HFFc6 (cell line): ENCODE data around the gene UBR4. TPM values are rescaled to one million over a fixed set of nuclear protein-coding genes. Genes with fewer than 3 reads are reported as not detected.

Source experiments
- DNase-seq: peaks from one replicate; pipeline ENCODE4 v3.0.0-alpha.2; 2018
- H3K27ac Mint-ChIP-seq: 2 replicates; pipeline ENCODE4 v1.8.0; 2020; ENCODE audit warnings: mild to moderate bottlenecking, mixed read lengths
- H3K27me3 Mint-ChIP-seq: 2 replicates; pipeline ENCODE4 v1.8.0; 2021; ENCODE audit warnings: mild to moderate bottlenecking, moderate library complexity, mixed read lengths; ENCODE audit not compliant: insufficient read depth
- H3K36me3 Mint-ChIP-seq: 2 replicates; pipeline ENCODE4 v1.8.0; 2021; ENCODE audit warnings: low read depth, mixed read lengths
- H3K4me1 Mint-ChIP-seq: 2 replicates; pipeline ENCODE4 v1.8.0; 2020; ENCODE audit warnings: low read depth, mixed read lengths
- H3K4me3 Mint-ChIP-seq: 2 replicates; pipeline ENCODE4 v1.8.0; 2020; ENCODE audit warnings: mild to moderate bottlenecking, moderate library complexity, mixed read lengths
- H3K9me3 Mint-ChIP-seq: 2 replicates; pipeline ENCODE4 v1.8.0; 2020; ENCODE audit warnings: mild to moderate bottlenecking, mixed read lengths
- total RNA-seq, 6 experiments: library from RNA; stranded (reverse); fragmentation: NEBNext Ultra II Directional; extraction: Animal tissue kit (Norgen Biotek cat#: 25700); gene quantifications; 2 replicates in 1 of 6; 3 replicates in 5 of 6; pipeline ENCODE4 v1.2.3, GENCODE V29; 2021
- TF ChIP-seq, protein P1 (sequence below): fragments of 200-600 bp; sonication (generic); IDR thresholded peaks from 2 replicates; pipeline ENCODE4 v1.5.0; 2021; ENCODE audit warnings: antibody characterized with exemption, mild to moderate bottlenecking

UBR4 gene
- total RNA-seq, 6 experiments from 2014 or later: 74.2 to 116 (median 88.6) TPM

DNA sequence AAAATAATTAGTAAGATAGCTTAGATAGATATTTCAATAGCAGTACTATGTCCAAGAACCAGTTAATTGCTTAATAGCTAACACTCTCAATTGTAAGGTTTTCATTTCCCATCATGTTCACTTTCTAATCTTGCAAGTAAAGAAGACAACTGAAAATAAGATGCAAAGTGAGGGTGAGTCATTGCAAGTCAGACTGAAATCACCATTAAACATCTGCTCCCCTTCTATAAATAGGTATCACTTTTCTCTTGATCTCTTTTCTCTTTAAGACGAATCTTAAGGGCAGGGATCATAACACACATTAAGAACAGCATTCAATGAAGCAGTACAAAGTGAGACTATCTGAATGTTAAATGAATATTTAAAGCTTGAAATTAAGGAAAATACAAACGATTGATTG lies 40.4 kb downstream of the UBR4 start:
- no peaks in the 10 kb centered on the region for H3K27me3 Mint-ChIP-seq
- TF ChIP-seq, protein P1, sequence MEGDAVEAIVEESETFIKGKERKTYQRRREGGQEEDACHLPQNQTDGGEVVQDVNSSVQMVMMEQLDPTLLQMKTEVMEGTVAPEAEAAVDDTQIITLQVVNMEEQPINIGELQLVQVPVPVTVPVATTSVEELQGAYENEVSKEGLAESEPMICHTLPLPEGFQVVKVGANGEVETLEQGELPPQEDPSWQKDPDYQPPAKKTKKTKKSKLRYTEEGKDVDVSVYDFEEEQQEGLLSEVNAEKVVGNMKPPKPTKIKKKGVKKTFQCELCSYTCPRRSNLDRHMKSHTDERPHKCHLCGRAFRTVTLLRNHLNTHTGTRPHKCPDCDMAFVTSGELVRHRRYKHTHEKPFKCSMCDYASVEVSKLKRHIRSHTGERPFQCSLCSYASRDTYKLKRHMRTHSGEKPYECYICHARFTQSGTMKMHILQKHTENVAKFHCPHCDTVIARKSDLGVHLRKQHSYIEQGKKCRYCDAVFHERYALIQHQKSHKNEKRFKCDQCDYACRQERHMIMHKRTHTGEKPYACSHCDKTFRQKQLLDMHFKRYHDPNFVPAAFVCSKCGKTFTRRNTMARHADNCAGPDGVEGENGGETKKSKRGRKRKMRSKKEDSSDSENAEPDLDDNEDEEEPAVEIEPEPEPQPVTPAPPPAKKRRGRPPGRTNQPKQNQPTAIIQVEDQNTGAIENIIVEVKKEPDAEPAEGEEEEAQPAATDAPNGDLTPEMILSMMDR: no peak
- H3K9me3 Mint-ChIP-seq: no peaks in the 10 kb centered on the region
- H3K27ac Mint-ChIP-seq: peak overlapping the region; percentile 40
- H3K4me1 Mint-ChIP-seq: peaks cover 41% of the 10 kb centered on the region
- peak; percentile 29 for DNase-seq
- H3K36me3 Mint-ChIP-seq: peaks cover 57% of the 10 kb centered on the region
- no peak overlapping the region for H3K4me3 Mint-ChIP-seq

DNA sequence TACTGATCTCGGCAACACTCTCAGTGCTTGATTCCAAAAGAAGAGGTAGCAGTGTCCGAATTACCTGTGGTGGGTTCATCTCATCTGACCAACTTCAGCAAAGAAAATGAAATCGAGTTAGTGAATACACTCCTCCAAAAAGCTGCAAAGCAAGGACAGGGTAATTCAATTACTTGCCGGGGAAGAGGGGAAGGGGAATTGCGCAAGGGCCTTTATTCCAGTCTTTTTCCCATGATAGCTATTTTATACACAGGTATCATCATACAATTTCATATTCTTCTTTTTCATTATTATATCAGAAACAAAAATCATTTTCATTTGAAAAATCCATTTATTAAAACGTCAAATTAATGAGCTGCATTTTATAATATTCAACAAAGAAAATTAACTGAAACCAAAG lies 42.9 kb downstream of the UBR4 start:
- Mint-ChIP-seq H3K4me1 (peaks cover 66% of the 10 kb centered on the region), H3K9me3 (no peaks in the 10 kb centered on the region), H3K4me3 (no peak overlapping the region), H3K27me3 (no peaks in the 10 kb centered on the region), H3K36me3 (peaks cover 63% of the 10 kb centered on the region), H3K27ac (no peak overlapping the region)
- TF ChIP-seq, protein P1: no peak
- DNase-seq: no peak

DNA sequence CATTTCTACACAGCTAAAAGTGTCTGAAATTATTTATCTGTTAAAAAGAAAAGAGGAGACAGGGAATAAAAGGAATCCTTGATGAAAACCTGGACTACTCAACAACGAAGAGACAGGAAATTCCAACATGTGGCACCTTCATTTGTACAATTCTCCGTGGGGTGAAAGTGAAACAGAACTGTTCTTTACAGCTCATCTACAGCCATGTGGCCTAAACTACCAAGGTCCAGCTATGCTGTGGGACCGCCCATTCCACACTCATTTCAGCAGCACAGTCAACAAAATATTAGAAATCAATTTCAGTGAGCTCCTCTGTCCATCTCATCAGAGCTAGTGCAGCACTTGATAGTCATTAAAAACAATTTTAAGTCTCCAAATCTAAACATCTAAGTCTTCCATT lies 44.0 kb downstream of the UBR4 start:
- H3K4me3 Mint-ChIP-seq: no peak overlapping the region; the same call in 1 of the 2 replicates
- no peaks in the 10 kb centered on the region for H3K9me3 Mint-ChIP-seq
- no peak for DNase-seq
- peaks cover 64% of the 10 kb centered on the region for H3K4me1 Mint-ChIP-seq
- peaks cover 64% of the 10 kb centered on the region for H3K36me3 Mint-ChIP-seq
- peak overlapping the region; percentile 49 for H3K27ac Mint-ChIP-seq
- TF ChIP-seq, protein P1: no peak
- no peaks in the 10 kb centered on the region for H3K27me3 Mint-ChIP-seq

DNA sequence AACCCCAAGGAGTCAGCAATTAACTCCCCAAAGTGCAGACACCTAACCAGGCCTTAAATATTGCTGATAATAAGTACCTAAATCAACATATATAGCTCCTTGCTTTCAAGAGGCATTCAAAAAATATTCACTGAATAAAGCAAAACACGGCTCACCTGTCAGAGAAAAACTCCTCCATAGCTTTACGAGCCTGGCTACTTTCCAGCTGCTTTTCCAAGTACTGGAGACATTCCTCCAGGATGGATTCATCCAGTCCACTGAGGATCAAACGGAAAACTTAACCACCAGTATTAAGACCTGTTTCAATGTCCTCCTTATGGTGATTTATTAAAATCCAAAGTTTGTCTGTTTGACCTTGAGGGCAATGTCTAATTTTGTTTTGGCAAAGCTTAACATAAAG lies 44.6 kb downstream of the UBR4 start:
- Mint-ChIP-seq H3K27me3 (no peaks in the 10 kb centered on the region), H3K36me3 (peaks cover 69% of the 10 kb centered on the region), H3K9me3 (no peaks in the 10 kb centered on the region), H3K4me1 (peaks cover 59% of the 10 kb centered on the region), H3K4me3 (no peak overlapping the region; the same call in 1 of the 2 replicates), H3K27ac (peak overlapping the region; percentile 49)
- peak; percentile 19 for DNase-seq
- TF ChIP-seq, protein P1: no peak

DNA sequence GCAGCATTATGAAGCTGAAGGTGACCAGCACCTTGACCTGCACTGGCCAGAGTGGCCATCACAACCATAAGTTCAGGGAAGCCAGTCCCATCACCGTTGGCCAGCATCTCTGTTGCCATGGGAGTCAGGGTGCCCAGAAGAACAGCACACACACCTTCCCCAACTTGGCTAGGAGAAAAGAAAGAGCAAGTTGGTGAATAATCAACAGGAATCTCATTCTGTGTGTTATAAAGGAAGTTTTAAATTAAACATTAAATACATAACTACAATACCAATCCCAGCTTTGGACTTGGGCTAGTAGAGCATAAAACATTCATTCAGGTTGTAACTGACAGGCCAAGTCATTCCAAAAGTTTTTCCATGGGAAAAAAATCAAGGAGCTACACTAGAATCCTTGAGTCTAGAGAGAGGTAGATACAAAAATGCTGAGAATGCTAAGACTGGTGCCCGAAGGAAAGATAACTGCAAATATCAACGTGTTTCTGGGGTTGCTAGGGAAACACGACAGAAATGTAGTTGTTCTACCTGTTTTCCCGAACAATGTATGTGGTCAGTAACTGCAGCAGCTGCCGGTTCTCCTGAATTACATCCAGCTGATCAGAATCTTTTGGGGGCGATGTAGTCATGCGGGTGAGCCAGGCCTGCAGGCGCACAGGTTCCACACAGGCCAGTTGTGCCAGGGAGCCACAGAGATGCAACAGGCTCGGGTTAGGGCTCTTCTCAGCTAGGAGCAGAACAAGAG lies 45.6 kb downstream of the UBR4 start:
- no peaks in the 10 kb centered on the region for H3K27me3 Mint-ChIP-seq
- peaks cover 78% of the 10 kb centered on the region for H3K36me3 Mint-ChIP-seq
- peak overlapping the region; percentile 33; the same call in 1 of the 2 replicates for H3K27ac Mint-ChIP-seq
- no peak for DNase-seq
- no peaks in the 10 kb centered on the region for H3K9me3 Mint-ChIP-seq
- no peak overlapping the region for H3K4me3 Mint-ChIP-seq
- peaks cover 48% of the 10 kb centered on the region for H3K4me1 Mint-ChIP-seq
- TF ChIP-seq, protein P1: no peak
